ENCODE measurements around the gene WWC2.

The WWC2 gene

DNA sequence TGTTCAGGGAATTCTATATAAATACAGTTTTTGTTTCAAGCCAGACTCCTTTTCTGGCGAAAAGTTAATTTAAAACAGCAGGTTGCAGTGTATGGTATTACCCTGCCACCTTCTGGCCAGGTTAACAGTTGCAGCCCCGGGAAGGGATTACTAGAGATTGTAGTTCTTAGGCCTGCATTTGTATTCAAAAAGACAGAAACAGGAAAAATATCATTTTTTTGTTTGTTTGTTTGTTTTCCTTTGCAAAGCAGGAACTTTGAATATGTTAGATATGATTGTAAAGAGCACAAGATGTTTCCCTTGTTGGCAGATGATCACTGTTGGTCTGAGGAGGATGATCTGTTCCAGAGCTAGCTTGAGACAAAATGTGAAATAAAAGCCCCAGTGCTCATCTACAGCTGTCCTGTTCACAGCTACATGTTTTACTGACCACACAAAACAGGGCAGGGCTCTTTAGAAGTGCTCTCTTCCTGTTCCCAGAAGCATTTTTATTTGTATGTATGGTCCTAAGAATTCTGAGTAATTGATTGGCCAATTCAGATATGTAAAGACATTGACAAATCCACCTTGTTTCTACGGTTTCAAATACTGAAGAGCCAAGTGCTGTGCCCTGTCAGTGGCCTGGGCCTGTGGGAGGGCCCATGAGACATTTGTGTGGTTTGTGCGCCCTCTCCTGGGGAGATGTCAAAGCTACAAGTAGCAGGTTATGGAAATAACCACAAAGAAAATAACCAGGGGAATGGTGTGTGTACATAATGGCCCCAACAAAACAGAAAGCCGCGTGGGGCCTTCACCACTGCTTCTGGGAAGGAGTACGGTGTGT is 163.1 kb downstream of the WWC2 start:
- TF ChIP-seq, protein P1, sequence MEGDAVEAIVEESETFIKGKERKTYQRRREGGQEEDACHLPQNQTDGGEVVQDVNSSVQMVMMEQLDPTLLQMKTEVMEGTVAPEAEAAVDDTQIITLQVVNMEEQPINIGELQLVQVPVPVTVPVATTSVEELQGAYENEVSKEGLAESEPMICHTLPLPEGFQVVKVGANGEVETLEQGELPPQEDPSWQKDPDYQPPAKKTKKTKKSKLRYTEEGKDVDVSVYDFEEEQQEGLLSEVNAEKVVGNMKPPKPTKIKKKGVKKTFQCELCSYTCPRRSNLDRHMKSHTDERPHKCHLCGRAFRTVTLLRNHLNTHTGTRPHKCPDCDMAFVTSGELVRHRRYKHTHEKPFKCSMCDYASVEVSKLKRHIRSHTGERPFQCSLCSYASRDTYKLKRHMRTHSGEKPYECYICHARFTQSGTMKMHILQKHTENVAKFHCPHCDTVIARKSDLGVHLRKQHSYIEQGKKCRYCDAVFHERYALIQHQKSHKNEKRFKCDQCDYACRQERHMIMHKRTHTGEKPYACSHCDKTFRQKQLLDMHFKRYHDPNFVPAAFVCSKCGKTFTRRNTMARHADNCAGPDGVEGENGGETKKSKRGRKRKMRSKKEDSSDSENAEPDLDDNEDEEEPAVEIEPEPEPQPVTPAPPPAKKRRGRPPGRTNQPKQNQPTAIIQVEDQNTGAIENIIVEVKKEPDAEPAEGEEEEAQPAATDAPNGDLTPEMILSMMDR (IDR thresholded peaks at IDR 0.05; ENCODE audit: low read length, missing control alignments): peak; percentile 91
- DNase-seq (ENCODE audit: low read depth): peak; percentile 84
- no peak overlapping the region for H3K4me3 ChIP-seq (replicated peaks; ENCODE audit: low read depth, low read length)

DNA sequence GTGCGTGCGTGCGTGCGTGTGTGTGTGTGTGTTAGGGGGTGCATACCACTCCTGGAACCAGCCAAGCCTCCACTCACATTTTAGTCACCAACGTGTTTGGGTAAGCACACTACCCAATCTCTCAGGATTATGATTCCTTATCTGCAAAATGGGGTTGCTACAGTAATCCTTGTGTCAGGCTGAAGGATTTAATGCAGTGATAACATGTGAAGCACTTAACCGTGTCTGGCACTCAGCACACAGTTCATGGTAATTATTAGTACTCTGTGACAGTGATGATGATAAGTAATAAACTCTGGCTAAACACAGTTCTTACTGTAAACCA is 163.7 kb downstream of the WWC2 start:
- H3K4me3 ChIP-seq (replicated peaks; ENCODE audit: low read depth, low read length): no peak overlapping the region
- no peak for DNase-seq (ENCODE audit: low read depth)
- TF ChIP-seq, protein P1 (IDR thresholded peaks at IDR 0.05; ENCODE audit: low read length, missing control alignments): no peak

DNA sequence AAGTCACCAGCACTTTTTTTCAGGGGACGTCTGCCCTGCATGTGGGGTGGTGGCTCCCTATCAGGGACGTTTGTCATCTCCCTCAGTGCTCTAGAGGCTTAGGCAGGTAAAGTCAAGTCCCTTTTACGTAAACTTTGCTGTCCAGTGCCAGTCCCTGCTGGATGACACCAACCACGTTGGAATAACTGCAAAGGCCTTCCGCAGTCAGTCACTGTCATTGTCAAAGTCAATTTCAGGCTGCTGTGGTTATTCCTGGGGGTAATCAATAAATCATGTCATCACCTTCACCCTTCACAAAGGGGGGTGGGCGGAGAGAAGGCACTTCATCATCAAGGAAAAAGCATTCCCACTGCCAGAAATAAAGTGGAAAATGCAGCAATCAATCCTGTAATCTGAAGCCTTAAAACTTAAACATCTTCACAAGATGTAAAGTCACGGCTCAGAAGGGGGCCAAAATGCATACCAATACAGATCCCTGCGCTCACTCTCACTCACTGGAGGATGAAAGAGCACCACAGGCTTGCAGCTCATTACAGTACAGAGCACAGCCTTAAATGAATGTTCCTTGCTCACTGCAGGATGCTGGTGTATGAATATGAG is 164.8 kb downstream of the WWC2 start:
- no peak for DNase-seq (ENCODE audit: low read depth)
- no peak overlapping the region for H3K4me3 ChIP-seq (replicated peaks; ENCODE audit: low read depth, low read length)
- TF ChIP-seq, protein P1 (IDR thresholded peaks at IDR 0.05; ENCODE audit: low read length, missing control alignments): no peak

DNA sequence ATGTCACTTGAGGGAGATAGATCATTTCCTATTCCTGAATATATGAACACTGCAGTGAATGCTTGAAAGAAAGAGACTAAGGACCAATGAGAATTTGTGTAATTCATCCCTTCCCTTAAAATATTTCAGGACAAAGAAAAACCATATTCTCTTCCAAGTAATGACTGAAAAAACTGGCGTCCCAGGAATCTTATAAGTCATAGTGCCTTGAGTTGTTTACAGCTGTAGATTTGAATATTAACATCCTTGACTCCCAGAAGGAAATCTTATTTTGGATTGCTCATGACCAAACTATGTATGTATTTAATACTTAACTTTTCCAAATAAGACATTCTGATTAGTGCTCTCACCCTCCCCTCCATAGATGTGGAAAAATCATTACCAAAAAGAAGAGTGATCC is 165.6 kb downstream of the WWC2 start:
- DNase-seq (ENCODE audit: low read depth): peak; percentile 21
- no peak overlapping the region for H3K4me3 ChIP-seq (replicated peaks; ENCODE audit: low read depth, low read length)
- TF ChIP-seq, protein P1 (IDR thresholded peaks at IDR 0.05; ENCODE audit: low read length, missing control alignments): no peak

DNA sequence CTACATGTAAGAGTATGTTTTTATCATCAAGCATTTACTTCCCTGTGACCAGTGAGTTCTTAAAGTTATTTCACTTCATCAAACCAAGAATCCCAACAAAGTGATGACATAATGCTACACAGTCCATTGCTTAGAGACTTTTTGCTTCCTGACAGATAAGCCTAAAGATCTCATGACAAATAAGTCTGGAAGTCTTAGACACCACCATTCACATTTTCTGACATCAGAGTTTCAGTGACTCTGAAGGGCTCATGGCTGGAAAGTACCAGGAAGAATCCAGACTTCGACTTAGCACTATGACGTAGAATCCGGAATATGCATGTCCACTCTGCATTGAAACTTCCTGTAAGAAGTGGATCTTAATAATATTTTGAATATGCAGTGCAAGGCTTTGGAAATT is 167.3 kb downstream of the WWC2 start:
- DNase-seq (ENCODE audit: low read depth): peak; percentile 19
- TF ChIP-seq, protein P1 (IDR thresholded peaks at IDR 0.05; ENCODE audit: low read length, missing control alignments): no peak
- no peak overlapping the region for H3K4me3 ChIP-seq (replicated peaks; ENCODE audit: low read depth, low read length)

DNA sequence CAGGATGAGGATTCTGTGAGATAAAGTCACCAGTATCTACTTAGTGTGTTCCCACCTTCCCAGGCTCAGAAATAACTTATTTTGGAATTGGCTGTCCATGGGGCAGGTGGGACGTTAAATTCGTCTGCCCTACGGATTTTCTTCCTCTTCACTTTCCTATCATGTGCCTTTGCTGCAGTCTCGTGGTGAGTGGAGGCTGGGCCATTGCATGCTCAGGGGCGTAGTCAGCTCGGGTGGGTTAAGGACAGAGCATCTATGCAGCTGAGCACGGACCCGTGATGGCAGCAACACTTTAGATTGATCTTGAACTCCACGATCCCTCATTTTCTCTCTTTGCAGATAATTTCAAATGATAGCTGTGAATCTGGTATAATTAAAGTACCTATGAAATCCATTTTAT is 169.5 kb downstream of the WWC2 start:
- no peak overlapping the region for H3K4me3 ChIP-seq (replicated peaks; ENCODE audit: low read depth, low read length)
- TF ChIP-seq, protein P1 (IDR thresholded peaks at IDR 0.05; ENCODE audit: low read length, missing control alignments): no peak
- DNase-seq (ENCODE audit: low read depth): no peak

DNA sequence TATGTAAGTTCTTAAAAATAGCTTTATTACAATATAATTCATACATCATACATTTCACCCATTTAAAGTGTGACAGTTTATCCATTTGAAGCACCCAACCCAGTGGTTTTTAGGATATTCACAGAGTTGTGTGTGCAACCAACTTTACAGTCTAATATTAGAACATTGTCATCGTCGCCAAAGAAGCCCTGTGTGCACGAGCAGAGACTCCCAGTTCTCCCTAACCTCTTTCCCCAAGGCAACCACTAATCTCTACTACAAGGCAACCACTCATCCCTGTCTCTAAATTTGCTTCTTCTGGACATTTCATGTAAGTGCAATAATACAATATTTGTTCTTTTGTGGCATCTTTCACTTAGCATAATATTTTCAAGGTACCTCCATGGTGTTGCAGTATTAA is 173.3 kb downstream of the WWC2 start:
- H3K4me3 ChIP-seq (replicated peaks; ENCODE audit: low read depth, low read length): no peak overlapping the region
- DNase-seq (ENCODE audit: low read depth): no peak
- TF ChIP-seq, protein P1 (IDR thresholded peaks at IDR 0.05; ENCODE audit: low read length, missing control alignments): no peak
